Measurements from ENCODE around the gene DPH7. TPM values are rescaled to one million over a fixed set of nuclear protein-coding genes. Genes with fewer than 3 reads are reported as not detected.
"Not testable (repeated sequence)": the region's sequence is repeated elsewhere in the genome, so short reads cannot be mapped to it uniquely, and the experiment has no call there.

The DPH7 gene
- total RNA-seq, 1 donor from 2014 or later = 18.0 TPM

GRCh38 chr9:137551264-137552021 lies 27.3 kb downstream of the DPH7 start, which contains the start of gene MRPL41:
Gene MRPL41 (plus strand): TSS chr9:137551879. CDS start chr9:137552082, 203 bp downstream.
- H3K4me1 ChIP-seq = peaks cover 58% of the 10 kb centered on the region
- no peaks in the 10 kb centered on the region for H3K9me3 ChIP-seq (replicated peaks)
- peak; percentile 89 for DNase-seq
- peak within 1 kb of the TSS; percentile 97 for H3K4me3 ChIP-seq
- intact Hi-C loops (cut with micrococcal nuclease) = no loop called here
- TF ChIP-seq CTCF (IDR thresholded peaks at IDR 0.05; ENCODE audit: borderline replicate concordance) = peak; percentile 69
- peaks cover 28% of the 10 kb centered on the region for H3K36me3 ChIP-seq
- peak within 1 kb of the TSS; percentile 99 for H3K27ac ChIP-seq (replicated peaks)
- no peaks in the 10 kb centered on the region for H3K27me3 ChIP-seq (ENCODE audit: low read depth)

GRCh38 chr9:137550958-137551263 lies 27.8 kb downstream of the DPH7 start:
- DNase-seq; H3K27me3 ChIP-seq (ENCODE audit: low read depth); H3K9me3 ChIP-seq (replicated peaks); intact Hi-C loops (cut with micrococcal nuclease): not testable (repeated sequence)
- Histone ChIP-seq H3K4me1 (peaks cover 53% of the 10 kb centered on the region), H3K4me3 (peak overlapping the region; percentile 97), H3K36me3 (peaks cover 22% of the 10 kb centered on the region), H3K27ac (replicated peaks) (peak overlapping the region; percentile 99)

GRCh38 chr9:137550231-137550621 lies 28.5 kb downstream of the DPH7 start, which contains the start of gene PNPLA7:
Gene PNPLA7 (minus strand): TSS chr9:137550402. CDS start chr9:137550197, 205 bp downstream.
- H3K27ac ChIP-seq (replicated peaks) = peak within 1 kb of the TSS; percentile 99
- peak within 1 kb of the TSS; percentile 97 for H3K4me3 ChIP-seq
- H3K4me1 ChIP-seq = peaks cover 48% of the 10 kb centered on the region
- TF ChIP-seq CTCF (IDR thresholded peaks at IDR 0.05; ENCODE audit: borderline replicate concordance) = no peak
- H3K27me3 ChIP-seq (ENCODE audit: low read depth) = no peaks in the 10 kb centered on the region
- peaks cover 15% of the 10 kb centered on the region for H3K36me3 ChIP-seq
- peaks cover 3% of the 10 kb centered on the region for H3K9me3 ChIP-seq (replicated peaks)
- intact Hi-C loops (cut with micrococcal nuclease) = no loop called here
- peak; percentile 91 for DNase-seq

- H3K9me3 ChIP-seq (replicated peaks) = peaks cover 3% of the 10 kb centered on the region
- no peak overlapping the region for H3K4me3 ChIP-seq
- no peak for TF ChIP-seq CTCF (IDR thresholded peaks at IDR 0.05; ENCODE audit: borderline replicate concordance)
- no peaks in the 10 kb centered on the region for H3K27me3 ChIP-seq (ENCODE audit: low read depth)
- H3K4me1 ChIP-seq = peaks cover 51% of the 10 kb centered on the region
- intact Hi-C loops (cut with micrococcal nuclease) = no loop called here
- peaks cover 6% of the 10 kb centered on the region for H3K36me3 ChIP-seq
- DNase-seq = no peak
- H3K27ac ChIP-seq (replicated peaks) = peak overlapping the region; percentile 9
Observed at GRCh38 chr9:137547687-137548543, 30.8 kb downstream of the DPH7 start.

GRCh38 chr9:137545123-137545522 lies 33.6 kb downstream of the DPH7 start:
- DNase-seq = no peak

More at GRCh38 chr9:137545123-137545522, 33.6 kb downstream of the DPH7 start:
- Histone ChIP-seq H3K4me3 (no peak overlapping the region), H3K4me1 (peaks cover 38% of the 10 kb centered on the region), H3K36me3 (peaks cover 33% of the 10 kb centered on the region), H3K27ac (replicated peaks) (no peak overlapping the region), H3K27me3 (ENCODE audit: low read depth) (no peaks in the 10 kb centered on the region), H3K9me3 (replicated peaks) (peaks cover 3% of the 10 kb centered on the region)
- TF ChIP-seq CTCF (IDR thresholded peaks at IDR 0.05; ENCODE audit: borderline replicate concordance) = no peak
- intact Hi-C loops (cut with micrococcal nuclease) = no loop called here

Data from left ventricle myocardium inferior (tissue), 1 donor.